MM.1S (cell line): ENCODE measurements around the gene P3H1.

Source experiments
- EZH2 ChIP-seq: fragments of 300-600 bp; sonication (generic); optimal IDR thresholded peaks from 2 replicates; pipeline ENCODE3; 2017; ENCODE audit warnings: low read depth, mild to moderate bottlenecking, antibody characterized with exemption, low read length, mixed read lengths
- TF ChIP-seq, protein P1 (sequence below): fragments of 300-600 bp; sonication (generic); IDR thresholded peaks from 2 replicates; pipeline ENCODE4 v1.5.1; 2016; ENCODE audit warnings: antibody characterized with exemption, low read length, mixed read lengths

DNA sequence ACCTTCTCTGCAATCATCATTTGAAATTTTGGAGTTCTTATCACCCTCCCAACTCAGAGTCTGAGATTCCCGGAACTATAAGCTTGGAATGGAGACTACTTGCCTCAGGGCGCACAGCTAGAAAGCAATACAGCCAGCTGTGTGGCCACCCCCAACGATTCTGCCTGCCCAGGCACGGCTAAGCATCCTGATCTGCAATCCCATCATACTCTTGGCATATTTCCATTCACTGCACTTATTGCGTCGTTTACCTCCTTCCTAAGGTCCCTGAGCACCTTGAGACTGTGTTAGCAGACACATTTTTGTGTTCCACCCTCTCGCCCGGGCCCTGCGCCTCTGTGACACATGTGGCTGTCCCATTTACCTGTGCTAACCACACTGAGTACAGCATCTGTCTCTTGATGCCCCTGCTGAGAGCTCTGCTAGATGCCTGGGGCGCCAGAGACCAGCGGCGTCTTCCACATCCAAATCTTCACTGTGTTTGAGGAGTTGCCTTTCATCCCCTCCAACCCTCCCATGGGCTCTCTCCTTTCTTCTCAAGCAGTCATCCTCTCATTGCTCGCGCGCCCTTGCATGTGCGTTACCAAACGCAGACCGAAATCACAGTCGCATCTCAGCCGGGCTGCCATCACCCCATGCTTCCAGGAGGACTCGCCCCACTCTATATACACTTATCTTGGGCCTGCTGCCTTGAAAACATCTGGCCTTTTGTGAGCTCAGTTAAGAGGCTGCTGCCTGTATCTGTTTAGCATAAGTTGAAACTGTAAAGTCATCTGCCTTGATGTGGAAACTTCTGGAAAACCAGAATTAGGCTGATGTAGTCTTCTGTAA is 23.3 kb downstream of the P3H1 start:
- TF ChIP-seq, protein P1, sequence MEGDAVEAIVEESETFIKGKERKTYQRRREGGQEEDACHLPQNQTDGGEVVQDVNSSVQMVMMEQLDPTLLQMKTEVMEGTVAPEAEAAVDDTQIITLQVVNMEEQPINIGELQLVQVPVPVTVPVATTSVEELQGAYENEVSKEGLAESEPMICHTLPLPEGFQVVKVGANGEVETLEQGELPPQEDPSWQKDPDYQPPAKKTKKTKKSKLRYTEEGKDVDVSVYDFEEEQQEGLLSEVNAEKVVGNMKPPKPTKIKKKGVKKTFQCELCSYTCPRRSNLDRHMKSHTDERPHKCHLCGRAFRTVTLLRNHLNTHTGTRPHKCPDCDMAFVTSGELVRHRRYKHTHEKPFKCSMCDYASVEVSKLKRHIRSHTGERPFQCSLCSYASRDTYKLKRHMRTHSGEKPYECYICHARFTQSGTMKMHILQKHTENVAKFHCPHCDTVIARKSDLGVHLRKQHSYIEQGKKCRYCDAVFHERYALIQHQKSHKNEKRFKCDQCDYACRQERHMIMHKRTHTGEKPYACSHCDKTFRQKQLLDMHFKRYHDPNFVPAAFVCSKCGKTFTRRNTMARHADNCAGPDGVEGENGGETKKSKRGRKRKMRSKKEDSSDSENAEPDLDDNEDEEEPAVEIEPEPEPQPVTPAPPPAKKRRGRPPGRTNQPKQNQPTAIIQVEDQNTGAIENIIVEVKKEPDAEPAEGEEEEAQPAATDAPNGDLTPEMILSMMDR: no peak
- no peak for TF ChIP-seq EZH2
